ENCODE measurements around the gene RALGAPA1.

GRCh38 chr14:35492569-35493014 lies 316.5 kb downstream of the RALGAPA1 start:
- TF ChIP-seq CTCF (conservative IDR thresholded peaks at IDR 0.05 in 1 of 2, IDR thresholded peaks at IDR 0.05 in 1 of 2; ENCODE audit: low read depth in 1 of 2, low read length in 2 of 2) (no peak), EZH2 (IDR thresholded peaks at IDR 0.05; ENCODE audit: low read length, missing control alignments) (no peak)

Measured in fibroblast of lung (primary cell).